Suprapubic skin (tissue), 4 donors: ENCODE data around the gene TRAPPC1. TPM values are rescaled to one million over a fixed set of nuclear protein-coding genes. Genes with fewer than 3 reads are reported as not detected.

ENCODE experiments used
- DNase-seq, 2 donors: peaks; one replicate each; pipeline ENCODE4 v3.0.0-alpha.2; 2019; ENCODE audit warnings: low spot score in 2 of 2
- H3K27ac ChIP-seq: fragments of 200-600 bp; sonication (generic); one replicate; pipeline ENCODE4 v1.5.1; 2019
- H3K27me3 ChIP-seq: fragments of 200-600 bp; sonication (generic); one replicate; pipeline ENCODE4 v1.5.1; 2019
- H3K36me3 ChIP-seq: fragments of 200-600 bp; sonication (generic); one replicate; pipeline ENCODE4 v1.5.1; 2019
- H3K4me1 ChIP-seq: fragments of 200-600 bp; sonication (generic); one replicate; pipeline ENCODE4 v1.5.1; 2019
- H3K4me3 ChIP-seq: fragments of 200-600 bp; sonication (generic); one replicate; pipeline ENCODE4 v1.5.1; 2019; ENCODE audit warnings: mild to moderate bottlenecking
- H3K9me3 ChIP-seq: fragments of 200-600 bp; sonication (generic); one replicate; pipeline ENCODE4 v1.5.1; 2019
- EP300 ChIP-seq: sonication (generic); formaldehyde crosslinking; IDR thresholded peaks from one replicate; pipeline ENCODE4 v1.6.1; 2017; ENCODE audit warnings: antibody characterized with exemption
- POLR2A ChIP-seq, 2 donors: fragments of 450-650 bp; IDR thresholded peaks; one replicate each; pipeline ENCODE4 v1.6.1; 2017; ENCODE audit warnings: antibody characterized with exemption in 2 of 2, mild to moderate bottlenecking in 2 of 2, moderate library complexity in 2 of 2
- POLR2AphosphoS5 ChIP-seq, 3 donors: sonication (generic); formaldehyde crosslinking; IDR thresholded peaks; one replicate each; pipeline ENCODE4 v1.6.1; 2017; ENCODE audit warnings: antibody characterized with exemption in 3 of 3
- WGBS: methylation state at CpG from one replicate; pipeline ENCODE4 v1.1.5; 2018; 5-methylcytosine and 5-hydroxymethylcytosine counted together
- total RNA-seq, 4 donors: library from RNA; depleted of rRNA; stranded (reverse); fragments of >200 nt; gene quantifications; one replicate each; pipeline ENCODE4 v1.1.0, GENCODE V29; 2016
- TF ChIP-seq, protein P1 (sequence below), 2 donors: fragments of 200-600 bp in 1 of 2; fragments of 450-650 bp in 1 of 2; sonication (generic) in 1 of 2; IDR thresholded peaks; one replicate each; pipeline ENCODE4 v1.5.1; 2016 to 2019; ENCODE audit warnings: antibody characterized with exemption in 2 of 2, mild to moderate bottlenecking in 1 of 2, moderate library complexity in 1 of 2

Gene TRAPPC1
- total RNA-seq, 4 donors from 2014 or later = 39.4 to 64.1 (median 46.2) TPM

GRCh38 chr17:7940743-7941142, 9.0 kb upstream of the TRAPPC1 start:
- no peaks in the 10 kb centered on the region for H3K9me3 ChIP-seq
- no peak overlapping the region for H3K4me3 ChIP-seq
- TF ChIP-seq, protein P1, sequence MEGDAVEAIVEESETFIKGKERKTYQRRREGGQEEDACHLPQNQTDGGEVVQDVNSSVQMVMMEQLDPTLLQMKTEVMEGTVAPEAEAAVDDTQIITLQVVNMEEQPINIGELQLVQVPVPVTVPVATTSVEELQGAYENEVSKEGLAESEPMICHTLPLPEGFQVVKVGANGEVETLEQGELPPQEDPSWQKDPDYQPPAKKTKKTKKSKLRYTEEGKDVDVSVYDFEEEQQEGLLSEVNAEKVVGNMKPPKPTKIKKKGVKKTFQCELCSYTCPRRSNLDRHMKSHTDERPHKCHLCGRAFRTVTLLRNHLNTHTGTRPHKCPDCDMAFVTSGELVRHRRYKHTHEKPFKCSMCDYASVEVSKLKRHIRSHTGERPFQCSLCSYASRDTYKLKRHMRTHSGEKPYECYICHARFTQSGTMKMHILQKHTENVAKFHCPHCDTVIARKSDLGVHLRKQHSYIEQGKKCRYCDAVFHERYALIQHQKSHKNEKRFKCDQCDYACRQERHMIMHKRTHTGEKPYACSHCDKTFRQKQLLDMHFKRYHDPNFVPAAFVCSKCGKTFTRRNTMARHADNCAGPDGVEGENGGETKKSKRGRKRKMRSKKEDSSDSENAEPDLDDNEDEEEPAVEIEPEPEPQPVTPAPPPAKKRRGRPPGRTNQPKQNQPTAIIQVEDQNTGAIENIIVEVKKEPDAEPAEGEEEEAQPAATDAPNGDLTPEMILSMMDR (IDR thresholded peaks at IDR 0.05) = no peak
- no peak for TF ChIP-seq EP300
- TF ChIP-seq POLR2AphosphoS5 (IDR thresholded peaks at IDR 0.05) = no peak
- no peak for TF ChIP-seq POLR2A (IDR thresholded peaks at IDR 0.05)
- H3K27me3 ChIP-seq = no peaks in the 10 kb centered on the region
- H3K36me3 ChIP-seq = peaks cover 87% of the 10 kb centered on the region
- no peaks in the 10 kb centered on the region for H3K4me1 ChIP-seq
- H3K27ac ChIP-seq = no peak overlapping the region
- WGBS = 92% methylated on average over 6 of the region's 6 CpGs
- no peak for DNase-seq

- peaks cover 83% of the 10 kb centered on the region for H3K36me3 ChIP-seq
Observed at GRCh38 chr17:7940034-7940433, 8.3 kb upstream of the TRAPPC1 start.

DNA sequence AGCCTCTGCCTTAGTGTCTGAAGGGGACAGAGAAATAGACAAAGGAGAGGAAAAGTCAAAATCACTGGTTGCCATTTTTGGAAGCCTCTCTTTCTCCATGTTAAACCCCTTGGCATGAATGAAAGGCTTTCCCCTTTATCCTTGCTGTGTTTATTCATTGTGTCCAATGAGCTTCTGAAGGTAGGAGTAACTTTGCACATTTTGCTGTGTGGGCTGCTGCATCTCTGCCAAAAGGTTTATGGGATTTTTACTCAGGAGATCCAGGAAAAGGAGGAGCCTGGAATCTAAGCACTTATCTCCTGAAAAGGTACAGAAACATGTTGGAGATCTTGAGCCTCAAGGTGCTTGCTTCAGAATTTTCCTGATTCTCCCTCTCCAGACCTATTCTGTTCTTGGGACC, 4.1 kb upstream of the TRAPPC1 start:
- Histone ChIP-seq H3K4me3 (no peak overlapping the region), H3K9me3 (no peaks in the 10 kb centered on the region), H3K27me3 (no peaks in the 10 kb centered on the region), H3K4me1 (peaks cover 26% of the 10 kb centered on the region), H3K36me3 (peaks cover 54% of the 10 kb centered on the region), H3K27ac (no peak overlapping the region)
- no peak for DNase-seq
- TF ChIP-seq, protein P1 (IDR thresholded peaks at IDR 0.05) = no peak
- no peak for TF ChIP-seq EP300
- no peak for TF ChIP-seq POLR2AphosphoS5 (IDR thresholded peaks at IDR 0.05)
- TF ChIP-seq POLR2A (IDR thresholded peaks at IDR 0.05) = no peak

More at GRCh38 chr17:7940034-7940433, 8.3 kb upstream of the TRAPPC1 start:
- DNase-seq = peak in 1 of 2 donors; percentile 29
- TF ChIP-seq POLR2AphosphoS5 (IDR thresholded peaks at IDR 0.05) = no peak
- no peak for TF ChIP-seq EP300
- TF ChIP-seq, protein P1 (IDR thresholded peaks at IDR 0.05) = no peak
- TF ChIP-seq POLR2A (IDR thresholded peaks at IDR 0.05) = no peak
- WGBS = 91% methylated on average over 4 of the region's 4 CpGs
- Histone ChIP-seq H3K4me3 (no peak overlapping the region), H3K4me1 (no peaks in the 10 kb centered on the region), H3K27me3 (no peaks in the 10 kb centered on the region), H3K9me3 (no peaks in the 10 kb centered on the region), H3K27ac (no peak overlapping the region)

DNA sequence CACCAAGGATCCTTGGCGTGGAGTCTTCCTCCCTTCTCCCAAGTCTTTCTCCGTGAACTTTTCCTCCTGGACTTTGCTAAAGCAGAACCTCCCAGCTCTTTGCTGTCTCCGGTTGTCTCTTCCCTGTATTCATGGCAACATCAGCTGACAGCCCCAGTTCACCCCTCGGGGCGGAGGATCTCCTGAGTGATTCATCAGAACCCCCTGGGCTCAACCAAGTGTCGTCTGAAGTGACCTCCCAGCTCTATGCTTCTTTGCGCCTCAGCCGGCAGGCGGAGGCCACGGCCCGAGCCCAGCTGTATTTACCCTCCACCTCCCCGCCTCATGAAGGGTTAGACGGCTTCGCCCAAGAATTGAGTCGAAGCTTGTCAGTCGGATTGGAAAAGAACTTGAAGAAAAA, 1.2 kb upstream of the TRAPPC1 start:
- Histone ChIP-seq H3K36me3 (peaks cover 27% of the 10 kb centered on the region), H3K9me3 (no peaks in the 10 kb centered on the region), H3K27ac (no peak overlapping the region), H3K4me1 (peaks cover 44% of the 10 kb centered on the region), H3K27me3 (no peaks in the 10 kb centered on the region), H3K4me3 (peak overlapping the region; percentile 65)
- WGBS = 7% methylated on average over 16 of the region's 16 CpGs
- no peak for DNase-seq
- TF ChIP-seq, protein P1 (IDR thresholded peaks at IDR 0.05) = no peak
- TF ChIP-seq POLR2AphosphoS5 (IDR thresholded peaks at IDR 0.05) (no peak), POLR2A (IDR thresholded peaks at IDR 0.05) (no peak), EP300 (no peak)

GRCh38 chr17:7932483-7932891, 741 bp upstream of the TRAPPC1 start:
- Histone ChIP-seq H3K4me1 (peaks cover 44% of the 10 kb centered on the region), H3K4me3 (peak overlapping the region; percentile 65), H3K9me3 (no peaks in the 10 kb centered on the region), H3K36me3 (peaks cover 23% of the 10 kb centered on the region), H3K27me3 (no peaks in the 10 kb centered on the region), H3K27ac (peak overlapping the region; percentile 76)
- 0% methylated on average over 17 of the region's 17 CpGs for WGBS
- no peak for DNase-seq
- no peak for TF ChIP-seq EP300
- TF ChIP-seq, protein P1 (IDR thresholded peaks at IDR 0.05) = no peak
- TF ChIP-seq POLR2A (IDR thresholded peaks at IDR 0.05) = no peak
- no peak for TF ChIP-seq POLR2AphosphoS5 (IDR thresholded peaks at IDR 0.05)
